ENCODE data around the gene BMP7.

BMP7 gene

GRCh38 chr20:57124800-57125517 is 141.5 kb downstream of the BMP7 start:
- DNase-seq (ENCODE audit: low spot score): no peak

GRCh38 chr20:57124366-57124765 is 142.1 kb downstream of the BMP7 start:
- no peak for DNase-seq (ENCODE audit: low spot score)

- no peak for DNase-seq (ENCODE audit: low spot score)
Observed at GRCh38 chr20:57123504-57123903, 142.9 kb downstream of the BMP7 start.

DNA sequence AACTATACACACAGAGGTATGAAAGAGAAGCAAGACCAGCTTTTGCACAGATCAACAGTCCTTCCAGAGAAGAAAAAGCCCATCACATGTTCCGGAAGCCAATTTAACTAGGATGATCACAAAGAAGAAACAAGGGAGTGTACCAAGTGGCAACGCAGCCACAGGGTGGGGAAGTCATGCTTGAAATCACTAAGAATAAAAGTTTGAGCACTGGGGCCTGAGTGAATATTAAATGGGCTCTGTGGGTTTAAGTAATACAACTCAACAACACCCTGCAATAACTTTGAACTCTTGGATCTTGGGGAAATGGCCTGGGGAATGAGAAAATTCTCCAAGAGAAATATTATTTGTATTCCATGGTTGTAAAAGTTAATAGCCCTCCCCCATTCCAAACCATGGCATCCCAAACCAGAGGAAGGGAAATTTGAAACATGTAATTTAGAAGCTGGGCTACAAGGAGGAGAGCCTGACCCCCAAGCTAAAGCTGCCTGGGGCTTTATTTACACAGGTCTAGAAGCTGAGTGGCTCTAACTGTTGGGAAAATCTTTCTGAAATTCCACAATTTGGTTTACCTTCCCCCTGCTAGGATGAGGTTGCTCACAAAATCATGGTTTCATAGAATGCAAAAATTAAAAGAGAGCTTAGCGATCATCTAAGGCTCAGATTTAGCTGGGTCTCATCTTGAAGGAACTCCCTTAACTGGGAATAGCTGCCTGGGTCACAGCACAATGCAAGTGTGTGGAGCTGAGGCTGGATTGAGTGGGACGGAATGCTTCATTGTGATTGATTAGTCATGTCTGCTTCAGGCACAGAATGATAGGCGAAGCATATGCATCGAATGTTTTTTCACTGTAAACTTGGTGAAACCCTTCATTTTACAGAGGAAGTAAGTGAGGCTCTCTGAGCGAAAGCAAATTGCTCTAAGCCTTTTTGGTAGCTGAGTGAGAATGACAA is 143.6 kb downstream of the BMP7 start:
- no peak for DNase-seq (ENCODE audit: low spot score)

DNA sequence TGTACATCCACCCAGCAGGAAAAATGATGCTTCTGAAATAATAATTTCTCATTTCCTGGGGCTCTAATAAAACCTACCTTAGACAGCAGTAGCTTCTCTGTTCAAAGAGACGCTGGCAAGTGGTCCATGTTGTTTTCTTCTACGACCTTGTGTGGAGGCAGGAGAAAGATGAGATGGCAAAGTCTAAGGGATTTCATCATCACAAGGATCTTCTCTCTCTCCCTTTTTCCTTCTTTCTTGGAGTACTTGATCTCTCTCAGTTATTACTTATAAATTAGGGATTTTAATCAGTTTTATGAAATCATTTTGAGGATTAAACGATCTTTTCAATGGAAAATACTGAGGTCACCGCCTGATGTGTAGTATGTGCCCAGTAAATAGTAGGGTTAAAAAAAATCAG is 147.5 kb downstream of the BMP7 start:
- no peak for DNase-seq (ENCODE audit: low spot score)

All from RKO (cell line).